Activated effector memory CD4-positive, alpha-beta T cell treated with anti-CD3 and anti-CD28 coated beads, Interleukin-2, amount 50 U/mL, for 16 hours (primary cell): ENCODE measurements around the gene VIM.

Experiments used
- DNase-seq: peaks from one replicate; pipeline ENCODE4 v3.0.0-alpha.2; 2020

VIM gene

DNA sequence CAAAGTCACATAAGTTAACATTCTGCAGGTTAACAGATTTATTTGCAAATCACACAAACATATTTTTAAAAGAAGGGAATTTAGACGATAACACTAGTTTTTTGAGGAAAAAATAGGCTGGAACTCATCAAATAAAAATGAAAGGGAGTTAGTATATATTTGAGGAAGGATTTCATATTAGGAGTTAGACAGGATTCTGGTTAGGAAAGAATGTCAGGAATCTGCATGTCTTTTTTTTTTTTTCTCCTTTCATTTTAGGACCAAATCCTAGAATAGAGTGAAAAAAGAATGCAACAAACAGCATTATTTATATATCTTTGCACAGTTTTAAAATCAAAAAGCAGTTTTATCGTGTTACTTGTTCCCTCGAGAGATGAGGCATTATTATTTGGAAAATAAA, 17.7 kb upstream of the VIM start:
- no peak for DNase-seq

DNA sequence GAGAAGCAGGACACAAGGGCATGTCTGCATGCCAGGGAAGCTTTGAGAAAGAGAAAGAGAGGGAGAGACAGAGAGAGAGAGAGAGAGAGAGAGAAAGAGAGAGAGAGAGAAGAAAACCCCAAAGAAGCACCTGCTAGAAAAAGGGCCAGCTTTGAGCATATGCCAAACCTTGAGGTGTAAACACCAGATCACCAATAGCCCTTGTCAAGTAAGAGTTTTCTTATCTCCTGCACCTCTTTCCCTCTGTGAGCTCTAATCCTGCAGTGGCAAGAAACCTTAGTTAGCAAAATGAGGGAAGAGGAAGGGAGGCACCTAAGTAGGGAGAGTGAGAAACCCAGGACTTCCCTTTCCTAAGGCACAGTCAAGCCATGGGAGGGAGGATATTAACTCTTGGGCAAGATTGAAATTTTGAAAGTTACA, 15.2 kb upstream of the VIM start:
- no peak for DNase-seq

DNA sequence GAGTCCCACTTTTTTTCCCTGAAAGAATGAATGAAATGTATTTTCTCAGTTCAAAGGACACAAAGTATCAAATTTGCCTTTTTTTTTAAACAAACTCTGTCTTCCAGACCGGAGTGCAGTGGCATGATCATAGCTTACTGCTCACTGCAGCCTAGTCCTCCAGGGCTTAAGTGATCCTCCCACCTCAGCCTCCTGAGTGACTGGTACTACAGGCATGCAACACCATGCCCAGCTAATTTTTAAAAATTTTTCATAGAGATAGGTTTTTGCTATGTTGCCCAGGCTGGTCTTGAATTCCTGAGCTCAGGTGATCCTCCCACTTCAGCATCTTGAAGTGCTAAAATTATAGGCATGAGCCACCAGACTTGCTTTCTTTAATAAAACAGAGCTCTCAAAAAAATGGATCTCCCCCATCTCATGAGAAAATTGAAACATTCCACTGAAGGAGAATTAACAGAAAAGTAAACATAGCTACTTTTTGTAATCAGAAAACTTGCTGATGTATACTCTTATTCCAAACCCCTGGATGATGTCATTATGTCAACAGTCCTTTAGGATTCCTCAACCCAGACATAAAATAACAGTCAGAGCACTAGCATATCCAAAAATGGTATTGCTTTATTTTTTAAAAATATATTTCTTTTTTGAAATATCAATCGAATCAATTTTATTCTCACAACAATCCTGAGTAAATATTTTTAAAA, 14.2 kb upstream of the VIM start:
- DNase-seq = no peak

DNA sequence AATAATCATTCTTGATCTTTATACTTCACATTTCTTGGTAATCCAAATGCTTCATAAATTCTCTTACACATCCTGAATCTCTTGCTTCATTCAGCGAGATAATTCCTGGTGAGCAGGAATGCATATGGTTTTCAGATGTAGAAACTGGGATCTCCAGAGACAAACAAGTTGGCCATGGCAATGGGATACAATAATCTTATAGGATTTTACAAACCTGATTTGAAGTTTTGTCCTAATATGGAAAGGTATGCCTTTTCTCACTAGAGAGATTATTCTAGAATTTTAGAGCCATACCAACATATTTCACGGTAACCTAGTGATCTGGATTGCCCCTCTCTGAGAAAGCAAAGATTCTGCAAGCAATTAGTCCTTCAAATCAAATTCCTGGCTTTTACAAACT, 13.5 kb upstream of the VIM start:
- no peak for DNase-seq

DNA sequence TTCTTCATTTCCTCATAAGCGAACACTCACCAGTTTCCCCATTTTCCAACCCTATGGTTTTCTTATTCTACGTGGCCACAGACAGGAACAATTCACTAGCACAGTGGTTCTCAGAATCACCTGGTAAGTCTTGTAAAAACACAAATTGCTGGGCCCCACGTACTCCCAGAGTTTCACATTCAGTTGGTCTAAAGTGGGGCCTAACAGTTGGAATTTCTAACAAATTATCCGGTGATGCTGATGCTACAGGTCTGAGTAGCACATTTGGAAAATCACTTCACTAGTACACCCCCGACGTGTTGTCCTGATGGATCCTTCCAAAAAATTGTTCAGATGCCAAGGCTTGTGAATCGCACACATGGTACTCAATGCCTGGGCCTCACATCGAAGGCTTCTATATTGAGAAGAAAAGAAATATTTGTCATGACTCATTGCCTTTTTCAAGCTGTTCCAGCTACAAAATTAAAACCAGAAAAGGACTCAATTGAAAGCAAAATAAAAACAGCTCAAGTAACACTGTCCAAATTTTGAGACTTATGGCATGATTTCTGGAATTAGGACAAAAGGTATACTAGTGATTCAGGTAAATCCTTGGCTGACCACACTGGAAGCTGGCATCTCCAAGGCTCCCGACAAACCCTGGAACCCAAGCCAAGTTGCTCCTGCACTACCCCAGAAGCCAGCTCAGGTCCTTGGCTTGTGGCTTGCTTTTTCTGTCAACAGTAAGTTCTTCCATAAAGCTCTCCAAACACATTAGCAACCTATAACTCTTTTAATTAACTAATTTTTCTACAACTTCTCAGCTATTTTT, 12.9 kb upstream of the VIM start:
- DNase-seq = no peak

DNA sequence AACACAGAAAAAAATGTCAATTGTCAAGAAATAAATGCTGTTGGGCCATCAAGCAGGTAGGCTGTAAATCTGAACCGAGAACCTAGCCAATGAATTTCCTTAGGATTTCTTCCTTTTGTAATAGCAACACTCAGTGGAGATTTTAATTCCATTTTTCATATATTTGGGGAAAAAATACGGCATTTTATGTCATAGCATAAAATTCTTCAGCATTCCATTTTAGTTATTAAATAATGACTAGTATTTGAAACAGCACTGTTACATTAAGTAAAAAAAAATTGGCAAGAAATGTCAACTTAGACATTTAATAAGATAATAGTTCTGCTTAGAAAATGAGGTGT, 12.3 kb upstream of the VIM start:
- DNase-seq = no peak

DNA sequence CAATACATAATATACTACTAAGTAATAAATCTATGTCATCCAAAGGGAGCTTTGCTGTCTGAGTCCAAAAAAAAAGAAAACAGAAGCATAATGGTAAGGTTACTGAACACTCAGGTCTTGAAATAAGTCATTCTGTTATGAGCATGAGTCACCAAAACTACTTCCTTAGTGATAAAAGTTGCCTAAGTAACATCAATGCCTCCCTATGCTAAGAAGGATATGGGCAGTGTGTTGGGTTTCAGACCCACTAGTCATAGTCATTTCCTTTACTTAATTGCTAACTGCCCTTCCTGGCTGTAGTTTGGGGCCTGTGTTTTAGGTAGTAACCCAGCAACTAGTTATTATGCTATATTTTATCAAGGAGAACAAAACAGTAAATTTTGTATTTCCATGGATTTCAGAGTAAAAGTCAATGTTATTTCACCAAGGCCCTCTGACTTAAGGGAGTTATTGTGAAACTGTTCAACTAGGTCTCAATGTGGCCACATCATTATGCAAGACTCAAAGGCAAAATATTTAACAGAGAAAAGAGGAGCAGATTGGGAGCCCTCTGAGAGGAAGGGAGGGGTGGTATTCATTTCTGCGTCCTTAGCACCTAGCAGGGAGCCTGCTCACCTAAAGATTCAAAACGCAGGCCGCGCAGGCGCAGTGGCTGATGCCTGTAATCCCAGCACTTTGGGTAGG, 11.7 kb upstream of the VIM start:
- no peak for DNase-seq

DNA sequence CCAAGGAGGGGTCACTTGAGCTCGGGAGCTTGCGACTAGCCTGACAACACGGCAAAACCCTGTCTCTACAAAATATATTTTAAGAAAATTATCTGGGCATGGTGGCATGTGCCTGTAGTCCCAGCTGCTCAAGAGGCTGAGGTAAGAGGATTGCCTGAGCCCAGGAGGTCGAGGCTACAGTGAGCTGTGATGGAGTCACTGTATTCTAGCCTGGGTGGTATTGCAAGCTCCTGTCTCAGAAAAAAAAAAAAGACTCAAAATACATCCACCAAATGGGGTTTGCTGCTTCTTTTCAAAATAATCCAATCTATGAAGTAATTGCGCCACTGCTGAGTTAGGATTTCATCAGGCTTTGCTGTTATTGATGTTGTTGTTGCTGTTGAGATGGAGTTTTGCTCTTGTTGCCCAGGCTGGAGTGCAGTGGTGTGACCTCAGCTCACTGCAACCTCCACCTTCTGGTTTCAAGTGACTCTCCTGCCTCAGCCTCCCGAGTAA, 11.1 kb upstream of the VIM start:
- DNase-seq = no peak

DNA sequence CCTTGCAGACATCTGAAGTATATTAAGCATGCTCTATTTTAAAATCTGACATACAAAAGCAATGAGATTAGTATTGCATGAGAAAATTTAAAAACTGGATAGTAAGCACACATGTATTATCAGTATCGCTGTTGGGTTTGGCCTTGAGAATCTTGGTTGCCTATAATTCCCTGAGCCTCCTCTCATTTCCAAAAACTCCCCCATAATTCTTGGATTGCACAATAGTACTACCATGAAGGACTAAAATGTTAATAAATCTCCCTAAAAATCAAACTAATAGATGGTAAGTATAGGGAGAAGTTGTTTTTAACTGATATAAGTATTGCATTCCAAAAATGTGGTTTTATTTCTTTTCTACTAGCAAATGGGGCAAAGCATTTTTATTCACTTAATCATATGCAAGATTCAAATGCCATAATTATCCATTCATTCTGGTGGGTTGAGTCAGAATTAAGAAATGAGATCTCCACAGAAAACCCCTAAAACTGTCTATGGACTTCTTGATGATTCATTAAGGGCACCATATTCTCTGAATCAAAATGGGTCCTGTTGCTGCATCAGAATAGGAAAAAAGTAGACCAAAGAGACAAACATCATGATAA, 10.3 kb upstream of the VIM start:
- DNase-seq = no peak

DNA sequence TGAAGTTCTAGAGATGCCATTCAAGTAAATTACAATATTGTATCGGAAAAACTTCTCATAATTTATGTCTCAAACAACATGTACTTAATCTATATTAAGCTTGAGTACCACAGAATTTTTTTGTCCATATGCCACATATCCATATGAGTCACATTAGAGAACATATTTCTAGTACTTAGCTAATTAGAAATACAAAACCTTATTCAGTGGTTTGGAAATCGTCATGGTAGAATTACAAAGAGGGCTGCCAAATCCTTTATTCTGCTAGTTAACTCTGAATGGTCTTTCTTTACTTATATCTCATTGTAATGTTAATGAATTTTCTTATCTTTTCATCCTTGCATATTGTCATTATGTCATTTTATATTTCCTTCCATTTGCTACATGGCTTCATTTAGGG, 9.0 kb upstream of the VIM start:
- DNase-seq = no peak

DNA sequence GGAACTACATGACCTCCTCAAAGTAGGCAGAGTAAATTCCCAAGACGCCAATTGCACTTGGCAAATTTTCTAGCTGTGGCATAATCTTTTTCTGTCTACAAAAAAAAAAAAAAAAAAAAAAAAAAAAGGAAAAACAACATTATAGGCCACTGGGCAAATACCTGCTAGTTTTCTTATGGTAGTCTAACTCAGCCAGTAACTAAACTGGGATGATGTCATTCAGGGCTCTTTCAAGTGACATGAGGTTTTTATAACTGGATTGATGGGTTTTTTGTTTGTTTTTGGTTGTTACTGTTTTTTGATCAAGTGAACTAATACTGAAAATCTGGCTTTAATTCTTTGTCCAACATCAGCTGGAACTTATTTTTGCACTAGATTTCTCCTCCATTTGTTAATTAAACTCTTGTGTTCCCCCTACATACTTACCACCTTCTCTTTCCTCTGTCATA, 7.4 kb upstream of the VIM start:
- no peak for DNase-seq

DNA sequence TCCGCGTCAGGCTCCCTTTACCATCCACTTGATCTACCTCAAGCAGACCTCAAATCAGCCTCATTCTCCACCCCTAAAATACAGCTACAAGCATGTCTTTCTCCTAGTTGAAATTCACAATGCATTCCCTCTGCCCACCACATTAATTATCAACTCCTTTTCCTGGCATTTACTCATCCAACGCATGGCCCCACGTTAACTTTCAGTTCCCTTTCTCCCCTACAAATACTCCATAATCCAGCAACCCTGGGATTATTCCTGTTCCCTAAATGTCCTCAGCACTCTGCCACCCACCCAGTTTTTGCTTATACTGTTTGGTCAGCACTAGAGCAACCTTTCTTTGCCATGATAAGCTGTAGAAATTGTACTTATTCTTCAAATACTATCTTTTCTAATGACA, 5.7 kb upstream of the VIM start:
- DNase-seq = no peak

DNA sequence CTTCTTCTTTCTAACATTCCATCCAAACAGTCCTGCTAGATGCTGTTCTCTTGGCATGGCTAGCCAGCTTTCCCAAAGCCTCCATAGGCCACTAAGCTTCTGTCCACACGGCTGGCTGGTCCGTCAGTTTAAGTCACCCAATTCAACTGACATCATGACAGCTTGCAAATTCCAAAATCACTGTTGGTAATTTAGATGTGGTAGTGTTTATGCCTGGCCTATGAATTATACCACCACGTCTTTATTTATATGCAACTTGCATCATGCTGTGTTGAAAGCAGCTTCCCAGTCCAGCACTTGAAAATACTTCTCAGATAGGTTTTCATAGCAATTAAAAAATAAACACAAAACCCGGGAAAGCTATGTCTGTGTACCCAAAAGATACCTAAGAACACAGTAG, 2.2 kb upstream of the VIM start:
- DNase-seq = no peak

DNA sequence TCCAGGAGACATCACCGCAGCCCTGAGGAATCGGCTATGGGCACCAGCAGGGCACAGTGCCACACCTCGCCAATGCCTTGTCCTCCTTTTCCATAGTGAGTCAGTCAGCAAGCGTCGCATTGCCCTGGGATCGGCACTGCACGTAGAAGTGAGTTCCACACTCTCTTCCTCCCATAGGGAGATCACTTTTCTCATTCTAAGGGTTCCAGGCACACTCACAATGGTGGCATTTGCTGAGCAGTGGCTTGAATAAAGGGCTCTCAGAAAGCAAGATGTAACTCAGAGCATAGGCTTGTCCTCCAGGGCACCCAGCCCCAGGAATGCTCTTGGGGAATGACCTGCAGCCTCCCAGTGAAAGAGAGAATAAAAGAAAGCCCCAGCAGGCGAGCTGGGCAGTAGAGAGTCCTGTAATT, 1.1 kb upstream of the VIM start:
- no peak for DNase-seq

DNA sequence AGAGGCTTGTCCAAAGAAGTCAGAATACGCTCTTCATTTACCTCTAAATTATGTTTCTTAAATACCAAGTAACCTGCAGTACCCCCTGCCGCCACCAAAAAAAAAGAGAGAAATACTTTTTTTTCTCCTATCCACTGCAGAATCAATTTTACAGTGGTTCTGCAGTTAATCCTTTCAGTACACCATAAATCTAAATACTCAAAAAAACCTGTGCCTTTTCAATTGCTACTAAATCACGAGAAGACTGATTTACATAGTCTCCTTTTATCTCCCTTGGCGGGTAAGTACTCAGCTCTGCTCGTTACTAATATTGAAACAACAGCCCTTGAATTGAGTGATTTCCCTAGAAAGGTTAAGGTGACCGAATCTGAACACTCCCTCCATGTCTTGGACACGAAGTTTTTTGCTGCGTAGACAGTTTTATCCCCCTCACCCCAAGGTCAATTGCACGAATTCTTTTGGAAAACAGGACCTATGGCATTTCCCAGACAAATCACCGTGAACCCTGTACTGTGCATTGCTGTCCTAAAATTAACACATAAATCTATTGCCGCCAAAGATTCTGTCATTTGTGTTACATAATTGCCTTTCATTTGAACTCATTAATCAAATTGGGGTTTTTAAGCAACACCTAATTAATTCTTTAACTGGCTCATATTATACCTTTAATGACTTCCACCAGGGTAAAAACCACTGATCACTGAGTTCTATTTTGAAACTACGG, 512 bp upstream of the VIM start:
- no peak for DNase-seq

DNA sequence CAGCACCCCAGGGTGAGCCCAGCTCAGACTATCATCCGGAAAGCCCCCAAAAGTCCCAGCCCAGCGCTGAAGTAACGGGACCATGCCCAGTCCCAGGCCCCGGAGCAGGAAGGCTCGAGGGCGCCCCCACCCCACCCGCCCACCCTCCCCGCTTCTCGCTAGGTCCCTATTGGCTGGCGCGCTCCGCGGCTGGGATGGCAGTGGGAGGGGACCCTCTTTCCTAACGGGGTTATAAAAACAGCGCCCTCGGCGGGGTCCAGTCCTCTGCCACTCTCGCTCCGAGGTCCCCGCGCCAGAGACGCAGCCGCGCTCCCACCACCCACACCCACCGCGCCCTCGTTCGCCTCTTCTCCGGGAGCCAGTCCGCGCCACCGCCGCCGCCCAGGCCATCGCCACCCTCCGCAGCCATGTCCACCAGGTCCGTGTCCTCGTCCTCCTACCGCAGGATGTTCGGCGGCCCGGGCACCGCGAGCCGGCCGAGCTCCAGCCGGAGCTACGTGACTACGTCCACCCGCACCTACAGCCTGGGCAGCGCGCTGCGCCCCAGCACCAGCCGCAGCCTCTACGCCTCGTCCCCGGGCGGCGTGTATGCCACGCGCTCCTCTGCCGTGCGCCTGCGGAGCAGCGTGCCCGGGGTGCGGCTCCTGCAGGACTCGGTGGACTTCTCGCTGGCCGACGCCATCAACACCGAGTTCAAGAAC, 1.1 kb downstream of the VIM start:
- peak; percentile 91 for DNase-seq

DNA sequence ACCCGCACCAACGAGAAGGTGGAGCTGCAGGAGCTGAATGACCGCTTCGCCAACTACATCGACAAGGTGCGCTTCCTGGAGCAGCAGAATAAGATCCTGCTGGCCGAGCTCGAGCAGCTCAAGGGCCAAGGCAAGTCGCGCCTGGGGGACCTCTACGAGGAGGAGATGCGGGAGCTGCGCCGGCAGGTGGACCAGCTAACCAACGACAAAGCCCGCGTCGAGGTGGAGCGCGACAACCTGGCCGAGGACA, 1.6 kb downstream of the VIM start:
- no peak for DNase-seq

DNA sequence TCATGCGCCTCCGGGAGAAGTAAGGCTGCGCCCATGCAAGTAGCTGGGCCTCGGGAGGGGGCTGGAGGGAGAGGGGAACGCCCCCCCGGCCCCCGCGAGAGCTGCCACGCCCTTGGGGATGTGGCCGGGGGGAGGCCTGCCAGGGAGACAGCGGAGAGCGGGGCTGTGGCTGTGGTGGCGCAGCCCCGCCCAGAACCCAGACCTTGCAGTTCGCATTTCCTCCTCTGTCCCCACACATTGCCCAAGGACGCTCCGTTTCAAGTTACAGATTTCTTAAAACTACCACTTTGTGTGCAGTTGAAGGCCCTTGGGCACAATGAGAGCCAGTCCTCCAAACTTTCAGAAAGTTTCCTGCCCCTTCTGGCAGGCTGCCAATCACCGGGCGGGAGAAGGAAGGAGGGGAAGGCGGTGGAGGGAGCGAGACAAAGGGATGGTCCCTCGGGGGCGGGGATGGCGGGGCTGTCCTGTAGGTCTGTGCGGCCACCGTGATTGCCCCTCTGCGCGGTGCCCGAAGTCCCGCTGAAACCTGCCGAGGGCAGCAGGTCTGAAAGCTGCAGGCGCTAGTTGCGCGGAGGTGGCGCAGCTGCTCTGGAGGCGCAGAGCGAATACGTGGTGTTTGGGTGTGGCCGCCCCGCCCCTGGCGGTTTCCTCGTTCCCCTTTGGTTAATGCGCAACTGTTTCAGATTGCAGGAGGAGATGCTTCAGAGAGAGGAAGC, 2.1 kb downstream of the VIM start:
- peak; percentile 95 for DNase-seq

DNA sequence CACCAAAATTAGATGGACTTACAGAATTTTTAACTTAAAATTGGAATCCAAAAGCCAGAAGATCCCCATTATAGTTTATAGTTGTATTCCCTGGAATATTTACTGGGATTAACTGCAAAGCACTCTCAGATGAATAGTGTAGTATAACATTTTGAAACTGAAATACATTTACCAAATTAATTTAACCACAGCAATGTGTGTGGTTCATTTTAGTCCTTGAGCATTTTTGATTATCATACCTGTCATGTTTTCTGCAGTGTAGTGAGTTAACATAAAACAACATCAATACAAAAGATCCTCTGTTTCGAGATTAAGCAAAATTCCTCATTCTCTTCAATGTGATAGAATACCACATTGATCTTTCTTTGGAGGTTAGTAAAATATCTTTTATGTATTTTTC, 3.7 kb downstream of the VIM start:
- DNase-seq = no peak

DNA sequence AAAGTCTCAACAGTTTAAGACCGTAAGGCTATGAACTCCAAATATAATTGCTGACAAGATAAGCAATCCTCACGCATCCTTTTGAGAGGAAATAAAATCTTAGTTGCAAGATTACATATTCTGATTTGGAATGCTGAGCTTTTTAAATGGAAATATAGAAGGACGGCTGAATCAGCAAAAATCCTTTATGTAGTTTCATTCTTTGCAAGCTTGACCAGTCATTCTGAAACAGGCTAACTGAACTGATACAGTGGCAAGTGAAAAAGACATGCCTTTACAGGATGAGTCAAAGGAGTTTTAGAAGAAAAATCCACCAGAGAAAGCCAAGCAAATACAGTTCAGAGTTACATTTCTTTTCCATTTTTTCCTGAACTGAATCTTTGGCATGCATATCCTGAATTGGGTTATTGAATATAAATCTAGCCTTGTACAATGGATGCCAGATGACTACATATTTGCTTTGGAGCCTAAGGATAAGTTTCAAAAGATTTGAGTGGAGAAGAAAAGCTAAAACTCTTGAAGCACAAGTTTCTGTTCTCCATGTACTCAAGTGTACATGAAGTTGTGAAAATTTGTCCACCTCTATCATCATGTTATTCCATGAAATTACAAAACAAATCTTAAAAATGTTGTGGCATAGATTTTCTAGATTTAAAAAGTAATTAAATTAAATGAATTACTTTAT, 4.4 kb downstream of the VIM start:
- DNase-seq = no peak

DNA sequence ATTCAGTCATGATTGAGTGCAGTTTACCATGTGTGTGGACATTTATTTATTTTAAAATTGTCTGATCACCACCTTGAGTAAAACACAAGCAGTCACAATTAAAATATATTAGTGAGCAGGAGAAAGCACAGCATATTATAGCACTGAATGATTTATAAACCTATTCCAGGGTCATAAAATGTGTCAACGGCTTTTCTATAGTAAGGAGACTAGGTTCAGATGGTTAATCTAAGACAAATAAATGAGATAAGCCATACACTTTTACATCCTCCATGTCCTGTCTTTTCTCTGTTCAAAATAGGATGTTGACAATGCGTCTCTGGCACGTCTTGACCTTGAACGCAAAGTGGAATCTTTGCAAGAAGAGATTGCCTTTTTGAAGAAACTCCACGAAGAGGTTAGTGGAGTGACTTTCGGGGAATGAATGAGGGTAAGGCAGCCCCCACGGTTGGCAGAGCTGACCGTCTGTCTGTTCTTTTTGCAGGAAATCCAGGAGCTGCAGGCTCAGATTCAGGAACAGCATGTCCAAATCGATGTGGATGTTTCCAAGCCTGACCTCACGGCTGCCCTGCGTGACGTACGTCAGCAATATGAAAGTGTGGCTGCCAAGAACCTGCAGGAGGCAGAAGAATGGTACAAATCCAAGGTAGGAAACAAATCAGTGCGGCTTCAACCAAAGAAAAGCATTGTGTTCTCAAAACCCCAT, 5.4 kb downstream of the VIM start:
- no peak for DNase-seq
